ENCODE measurements around the gene CORO2B. TPM values are rescaled to one million over a fixed set of nuclear protein-coding genes. Genes with fewer than 3 reads are reported as not detected.

The CORO2B gene
- polyA plus RNA-seq, 3 donors = 0.03 TPM; not detected in 2

DNA sequence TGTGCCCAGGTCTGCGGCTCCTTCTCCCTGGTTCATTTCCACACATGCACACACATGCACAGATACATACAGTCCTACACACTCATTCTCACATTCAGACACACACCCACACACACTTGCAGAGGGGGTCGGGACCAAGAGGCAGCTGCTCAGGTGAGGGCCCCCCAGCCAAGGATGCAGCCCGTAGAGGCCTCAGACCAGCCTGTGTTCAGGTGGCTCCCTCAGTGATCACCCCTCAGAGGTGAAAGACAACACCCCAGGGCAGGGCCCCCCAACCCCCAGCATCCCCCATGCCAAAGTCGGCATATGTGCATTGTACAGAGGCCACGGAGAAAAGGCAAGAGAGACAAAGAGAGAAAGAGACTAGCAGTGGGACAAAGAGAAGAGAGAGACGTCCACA is 5.9 kb upstream of the CORO2B start:
- Histone ChIP-seq H4K20me1 (ENCODE audit: insufficient read depth, low read length) (no peaks in the 10 kb centered on the region), H3K36me3 (replicated peaks in 1 of 2; ENCODE audit: control insufficient read depth in 1 of 2, insufficient read depth in 2 of 2, low read length in 2 of 2) (no peaks in the 10 kb centered on the region), H3K27ac (ENCODE audit: low read depth in 1 of 2, low read length in 2 of 2) (no peak overlapping the region), H3K9me3 (replicated peaks in 1 of 2; ENCODE audit: control insufficient read depth in 1 of 2, insufficient read depth in 1 of 2, low read length in 2 of 2) (no peaks in the 10 kb centered on the region), H3K4me2 (replicated peaks; ENCODE audit: extremely low read depth, low read length, poor library complexity, severe bottlenecking) (no peak overlapping the region), H3K79me2 (ENCODE audit: insufficient read depth, low read length) (no peaks in the 10 kb centered on the region), H3K4me3 (replicated peaks in 1 of 3; ENCODE audit: low read depth in 2 of 3, low read length in 3 of 3) (no peak overlapping the region), H2AFZ (ENCODE audit: insufficient read depth, low read depth, low read length, poor library complexity, severe bottlenecking) (no peak overlapping the region), H3K4me1 (ENCODE audit: control insufficient read depth in 1 of 2, insufficient read depth in 2 of 2, low read length in 2 of 2) (peaks cover 12 to 13% of the 10 kb centered on the region in 2 donors), H3K9ac (ENCODE audit: insufficient read depth, low read length, poor library complexity, severe bottlenecking) (no peak overlapping the region), H3K27me3 (ENCODE audit: control insufficient read depth in 2 of 2, insufficient read depth in 2 of 2, low read length in 2 of 2) (peaks cover 0 to 5% of the 10 kb centered on the region in 2 donors)
- WGBS (ENCODE audit: insufficient coverage) = 94% methylated on average over 5 of the region's 6 CpGs
- H3K4me1 Mint-ChIP-seq = peaks cover 13% of the 10 kb centered on the region
- no peak overlapping the region for H3K4me3 Mint-ChIP-seq
- intact Hi-C loops (cut with micrococcal nuclease) = no loop called here
- H3K27me3 Mint-ChIP-seq (ENCODE audit: low read depth in 3 of 3) = peaks cover 15 to 39% (median 20%) of the 10 kb centered on the region in 3 donors
- H3K27ac Mint-ChIP-seq = no peak overlapping the region
- DNase-seq = no peak
- H3K9me3 Mint-ChIP-seq = peaks cover 0 to 1% (median 0%) of the 10 kb centered on the region in 7 donors
- TF ChIP-seq, protein P1, sequence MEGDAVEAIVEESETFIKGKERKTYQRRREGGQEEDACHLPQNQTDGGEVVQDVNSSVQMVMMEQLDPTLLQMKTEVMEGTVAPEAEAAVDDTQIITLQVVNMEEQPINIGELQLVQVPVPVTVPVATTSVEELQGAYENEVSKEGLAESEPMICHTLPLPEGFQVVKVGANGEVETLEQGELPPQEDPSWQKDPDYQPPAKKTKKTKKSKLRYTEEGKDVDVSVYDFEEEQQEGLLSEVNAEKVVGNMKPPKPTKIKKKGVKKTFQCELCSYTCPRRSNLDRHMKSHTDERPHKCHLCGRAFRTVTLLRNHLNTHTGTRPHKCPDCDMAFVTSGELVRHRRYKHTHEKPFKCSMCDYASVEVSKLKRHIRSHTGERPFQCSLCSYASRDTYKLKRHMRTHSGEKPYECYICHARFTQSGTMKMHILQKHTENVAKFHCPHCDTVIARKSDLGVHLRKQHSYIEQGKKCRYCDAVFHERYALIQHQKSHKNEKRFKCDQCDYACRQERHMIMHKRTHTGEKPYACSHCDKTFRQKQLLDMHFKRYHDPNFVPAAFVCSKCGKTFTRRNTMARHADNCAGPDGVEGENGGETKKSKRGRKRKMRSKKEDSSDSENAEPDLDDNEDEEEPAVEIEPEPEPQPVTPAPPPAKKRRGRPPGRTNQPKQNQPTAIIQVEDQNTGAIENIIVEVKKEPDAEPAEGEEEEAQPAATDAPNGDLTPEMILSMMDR (IDR thresholded peaks at IDR 0.05) = no peak
- no peaks in the 10 kb centered on the region for H3K36me3 Mint-ChIP-seq

DNA sequence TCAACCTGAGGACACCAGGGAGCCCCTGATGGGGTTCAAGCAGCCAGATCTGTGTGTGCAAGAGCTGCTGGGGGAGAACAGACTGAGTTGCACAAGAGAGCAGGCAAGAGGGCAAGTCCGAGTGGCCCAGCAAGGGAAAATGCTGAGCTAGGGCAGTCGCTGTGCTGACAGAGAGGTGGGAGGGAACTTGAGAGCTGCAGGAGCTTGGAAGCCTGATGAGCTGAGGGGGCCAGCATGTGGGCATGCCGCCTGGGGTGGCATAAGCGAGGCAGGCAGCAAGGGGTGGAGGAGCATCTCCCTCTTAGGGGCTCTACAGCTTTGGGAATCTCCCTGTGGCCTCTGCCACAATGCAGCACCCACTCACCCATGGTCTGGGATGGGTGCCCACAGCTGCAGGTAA is 4.7 kb upstream of the CORO2B start:
- Mint-ChIP-seq H3K9me3 (peaks cover 0 to 2% (median 0%) of the 10 kb centered on the region in 7 donors), H3K4me1 (peaks cover 17% of the 10 kb centered on the region)
- intact Hi-C loops (cut with micrococcal nuclease) = no loop called here

More for the DNA sequence above, 4.7 kb upstream of the CORO2B start:
- Mint-ChIP-seq H3K27ac (no peak overlapping the region), H3K27me3 (ENCODE audit: low read depth in 3 of 3) (peaks cover 15 to 44% (median 23%) of the 10 kb centered on the region in 3 donors), H3K36me3 (no peaks in the 10 kb centered on the region), H3K4me3 (no peak overlapping the region)
- DNase-seq = no peak
- H3K27me3 ChIP-seq (ENCODE audit: control insufficient read depth in 2 of 2, insufficient read depth in 2 of 2, low read length in 2 of 2) = peaks cover 0 to 5% of the 10 kb centered on the region in 2 donors
- H3K9ac ChIP-seq (ENCODE audit: insufficient read depth, low read length, poor library complexity, severe bottlenecking) = no peak overlapping the region
- H2AFZ ChIP-seq (ENCODE audit: insufficient read depth, low read depth, low read length, poor library complexity, severe bottlenecking) = no peak overlapping the region
- no peak overlapping the region for H3K4me3 ChIP-seq (replicated peaks in 1 of 3; ENCODE audit: low read depth in 2 of 3, low read length in 3 of 3)
- peaks cover 16 to 22% of the 10 kb centered on the region in 2 donors for H3K4me1 ChIP-seq (ENCODE audit: control insufficient read depth in 1 of 2, insufficient read depth in 2 of 2, low read length in 2 of 2)
- H4K20me1 ChIP-seq (ENCODE audit: insufficient read depth, low read length) = no peaks in the 10 kb centered on the region
- H3K4me2 ChIP-seq (replicated peaks; ENCODE audit: extremely low read depth, low read length, poor library complexity, severe bottlenecking) = no peak overlapping the region
- no peaks in the 10 kb centered on the region for H3K36me3 ChIP-seq (replicated peaks in 1 of 2; ENCODE audit: control insufficient read depth in 1 of 2, insufficient read depth in 2 of 2, low read length in 2 of 2)
- no peaks in the 10 kb centered on the region for H3K9me3 ChIP-seq (replicated peaks in 1 of 2; ENCODE audit: control insufficient read depth in 1 of 2, insufficient read depth in 1 of 2, low read length in 2 of 2)
- H3K79me2 ChIP-seq (ENCODE audit: insufficient read depth, low read length) = no peaks in the 10 kb centered on the region
- H3K27ac ChIP-seq (ENCODE audit: low read depth in 1 of 2, low read length in 2 of 2) = no peak overlapping the region
- TF ChIP-seq, protein P1 (IDR thresholded peaks at IDR 0.05) = no peak
- WGBS (ENCODE audit: insufficient coverage) = 50% methylated on average over 2 of the region's 4 CpGs

All from CD14-positive monocyte (primary cell).